HepG2 (cell line): ENCODE results near the gene RHEBL1. TPM values are rescaled to one million over a fixed set of nuclear protein-coding genes. Genes with fewer than 3 reads are reported as not detected.

Experiments
- AKAP8 ChIP-seq: sonication (generic); formaldehyde crosslinking; IDR thresholded peaks from 2 replicates; pipeline ENCODE4 v1.5.1; 2020; ENCODE audit warnings: mild to moderate bottlenecking, missing genetic modification reagents
- ARID4A ChIP-seq: sonication (generic); formaldehyde crosslinking; IDR thresholded peaks from 2 replicates; pipeline ENCODE4 v1.5.0; 2020; ENCODE audit warnings: mild to moderate bottlenecking, missing genetic modification reagents, borderline replicate concordance
- EEA1 ChIP-seq: sonication (generic); formaldehyde crosslinking; IDR thresholded peaks from 2 replicates; pipeline ENCODE4 v1.5.1; 2020; ENCODE audit warnings: mild to moderate bottlenecking, missing genetic modification reagents, borderline replicate concordance
- NFATC3 ChIP-seq: sonication (generic); formaldehyde crosslinking; IDR thresholded peaks from 2 replicates; pipeline ENCODE4 v1.5.1; 2020; ENCODE audit warnings: mild to moderate bottlenecking, missing genetic modification reagents
- PAXIP1 ChIP-seq: sonication (generic); formaldehyde crosslinking; conservative IDR thresholded peaks from 2 replicates; pipeline ENCODE4 v1.4.0; 2020; ENCODE audit warnings: mild to moderate bottlenecking, missing genetic modification reagents, moderate library complexity
- POLR2A ChIP-seq, 2 experiments: IDR thresholded peaks; 2 replicates each; pipeline ENCODE4 v1.6.1; 2011; ENCODE audit warnings: low read depth in 2 of 2, low read length in 2 of 2, mild to moderate bottlenecking in 1 of 2, moderate library complexity in 1 of 2; ENCODE audit not compliant: insufficient read depth in 1 of 2
- RCOR2 ChIP-seq: IDR thresholded peaks from 2 replicates; pipeline ENCODE4 v1.6.1; 2016; ENCODE audit warnings: missing biosample characterization, missing genetic modification reagents
- RFX3 ChIP-seq: IDR thresholded peaks from 2 replicates; pipeline ENCODE4 v1.6.1; 2016; ENCODE audit warnings: missing biosample characterization, missing genetic modification reagents
- ZMYM2 ChIP-seq: sonication (generic); formaldehyde crosslinking; IDR thresholded peaks from 2 replicates; pipeline ENCODE4 v1.8.0; 2022; ENCODE audit warnings: mild to moderate bottlenecking, missing genetic modification reagents
- ZNF441 ChIP-seq: sonication (generic); formaldehyde crosslinking; IDR thresholded peaks from 2 replicates; pipeline ENCODE4 v1.7.0; 2021; ENCODE audit warnings: missing genetic modification reagents, borderline replicate concordance
- ZNF589 ChIP-seq: sonication (generic); formaldehyde crosslinking; conservative IDR thresholded peaks from 2 replicates; pipeline ENCODE4 v1.8.0; 2022; ENCODE audit warnings: mild to moderate bottlenecking, moderate library complexity, missing genetic modification reagents
- ZNF703 ChIP-seq: sonication (generic); formaldehyde crosslinking; IDR thresholded peaks from 2 replicates; pipeline ENCODE4 v1.5.1; 2020; ENCODE audit warnings: missing genetic modification reagents, mild to moderate bottlenecking, moderate library complexity, borderline replicate concordance
- polyA plus RNA-seq, 8 experiments: library from polyadenylated mRNA; depleted of rRNA in 3 of 8; stranded (reverse) in 7 of 8; unstranded in 1 of 8; fragments of >200 nt; fragmentation: Illumina TruSeq in 4 of 8; extraction: Trizol in 4 of 8; gene quantifications; 2 replicates each; pipeline versions ENCODE4 v1.2.1 to v1.2.3, GENCODE V29; 2011 to 2016; ENCODE audit warnings: low read depth in 4 of 8, missing spikeins in 1 of 8, mixed read lengths in 1 of 8; ENCODE audit not compliant: insufficient read depth in 1 of 8
- total RNA-seq, 5 experiments: library from RNA; depleted of rRNA; stranded (reverse); fragments of >200 nt; fragmentation: Illumina TruSeq; extraction: Trizol; gene quantifications; 2 replicates each; pipeline ENCODE4 v1.2.3, GENCODE V29; 2016; ENCODE audit warnings: low read depth in 1 of 5
- TF ChIP-seq, protein P1 (sequence below): sonication (generic); formaldehyde crosslinking; IDR thresholded peaks from 2 replicates; pipeline ENCODE4 v1.4.0; 2020; ENCODE audit warnings: mild to moderate bottlenecking, missing genetic modification reagents
- TF ChIP-seq, protein P2 (sequence below): IDR thresholded peaks from 2 replicates; pipeline ENCODE4 v1.6.1; 2016; ENCODE audit warnings: low read depth, borderline replicate concordance
- TF ChIP-seq, protein P3 (sequence below): sonication (generic); formaldehyde crosslinking; IDR thresholded peaks from 2 replicates; pipeline ENCODE4 v1.4.0; 2020; ENCODE audit warnings: mild to moderate bottlenecking, missing genetic modification reagents
- TF ChIP-seq, protein P4 (sequence below): sonication (generic); formaldehyde crosslinking; IDR thresholded peaks from 2 replicates; pipeline ENCODE4 v1.4.0; 2020; ENCODE audit warnings: low read depth, mild to moderate bottlenecking, missing genetic modification reagents
- TF ChIP-seq, protein P5 (sequence below): sonication (generic); formaldehyde crosslinking; IDR thresholded peaks from 2 replicates; pipeline ENCODE4 v1.8.1; 2023; ENCODE audit warnings: mild to moderate bottlenecking, inconsistent platforms, moderate library complexity, missing genetic modification reagents, borderline replicate concordance

RHEBL1 gene
- total and polyA plus RNA-seq, 2 of the 13 experiments (the other 11 are each of a cell fraction or from before 2014, with no cell fraction given), result 1.4 to 2.5 TPM

DNA sequence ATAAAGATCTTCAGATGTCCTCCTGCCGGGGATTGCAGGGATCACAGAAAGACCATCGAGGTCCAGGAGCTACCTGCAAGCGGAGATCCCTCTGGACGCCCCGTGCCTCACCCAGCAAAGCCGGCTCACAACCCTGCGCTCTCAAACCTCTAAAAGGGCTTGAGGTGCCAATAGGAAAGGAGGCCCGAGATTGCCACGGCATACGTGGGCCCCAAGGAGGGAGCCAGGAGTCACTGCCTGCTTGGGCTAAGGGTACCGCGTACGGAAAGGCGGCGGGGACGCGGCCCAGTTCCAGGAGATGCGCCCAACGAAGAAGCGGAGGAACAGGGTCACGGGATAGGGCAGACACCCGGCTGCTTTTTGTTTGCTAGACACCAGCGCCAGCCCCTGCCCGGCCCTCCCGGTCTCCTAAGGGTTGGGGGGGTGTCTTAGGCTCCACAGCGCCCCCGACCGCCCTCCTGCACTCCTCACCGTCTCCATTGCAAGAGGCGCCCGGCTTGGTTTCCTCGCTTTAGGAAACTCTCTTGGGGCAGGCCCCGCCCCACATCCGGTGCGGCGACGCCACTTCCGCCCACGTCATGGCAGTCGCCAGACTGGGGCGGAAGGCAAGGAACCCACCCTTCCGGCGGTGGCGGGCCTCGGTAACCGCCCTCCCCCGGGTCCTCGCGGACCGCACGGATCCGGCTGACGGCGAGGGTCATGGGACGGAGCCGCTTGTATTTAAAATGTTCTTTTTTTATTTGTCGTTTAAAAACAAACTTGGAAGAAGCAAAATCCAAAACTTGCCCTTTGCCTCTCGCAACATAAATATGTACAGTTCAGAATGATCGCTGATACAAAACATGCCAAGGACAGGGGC lies 51.3 kb downstream of the RHEBL1 start, which contains the start of gene PRKAG1 (continued):
- TF ChIP-seq RCOR2 (no peak), ZNF441 (peak; percentile 85), EEA1 (CRISPR knock-in tag) (no peak), ARID4A (CRISPR knock-in tag) (peak; percentile 85), NFATC3 (no peak), RFX3 (CRISPR knock-in tag) (no peak), ZNF589 (no peak; the same call in 1 of the 2 replicates), PAXIP1 (CRISPR knock-in tag) (peak; percentile 24; the same call in 1 of the 2 replicates), ZNF703 (CRISPR knock-in tag) (no peak), ZMYM2 (no peak), POLR2A (IDR thresholded peaks at IDR 0.05; ENCODE audit: insufficient read depth in 1 of 2, low read depth in 2 of 2, low read length in 2 of 2) (peak; percentile 78 to 82), AKAP8 (CRISPR knock-in tag) (peak; percentile 94; the same call in 1 of the 2 replicates)
- TF ChIP-seq, protein P1, sequence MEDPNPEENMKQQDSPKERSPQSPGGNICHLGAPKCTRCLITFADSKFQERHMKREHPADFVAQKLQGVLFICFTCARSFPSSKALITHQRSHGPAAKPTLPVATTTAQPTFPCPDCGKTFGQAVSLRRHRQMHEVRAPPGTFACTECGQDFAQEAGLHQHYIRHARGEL (CRISPR knock-in tag), result no peak
- TF ChIP-seq, protein P2, sequence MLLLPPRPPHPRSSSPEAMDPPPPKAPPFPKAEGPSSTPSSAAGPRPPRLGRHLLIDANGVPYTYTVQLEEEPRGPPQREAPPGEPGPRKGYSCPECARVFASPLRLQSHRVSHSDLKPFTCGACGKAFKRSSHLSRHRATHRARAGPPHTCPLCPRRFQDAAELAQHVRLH (CRISPR knock-in tag), result peak; percentile 79; the same call in 1 of the 2 replicates
- TF ChIP-seq, protein P3, sequence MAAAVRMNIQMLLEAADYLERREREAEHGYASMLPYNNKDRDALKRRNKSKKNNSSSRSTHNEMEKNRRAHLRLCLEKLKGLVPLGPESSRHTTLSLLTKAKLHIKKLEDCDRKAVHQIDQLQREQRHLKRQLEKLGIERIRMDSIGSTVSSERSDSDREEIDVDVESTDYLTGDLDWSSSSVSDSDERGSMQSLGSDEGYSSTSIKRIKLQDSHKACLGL (CRISPR knock-in tag), result peak; percentile 68
- TF ChIP-seq, protein P4, sequence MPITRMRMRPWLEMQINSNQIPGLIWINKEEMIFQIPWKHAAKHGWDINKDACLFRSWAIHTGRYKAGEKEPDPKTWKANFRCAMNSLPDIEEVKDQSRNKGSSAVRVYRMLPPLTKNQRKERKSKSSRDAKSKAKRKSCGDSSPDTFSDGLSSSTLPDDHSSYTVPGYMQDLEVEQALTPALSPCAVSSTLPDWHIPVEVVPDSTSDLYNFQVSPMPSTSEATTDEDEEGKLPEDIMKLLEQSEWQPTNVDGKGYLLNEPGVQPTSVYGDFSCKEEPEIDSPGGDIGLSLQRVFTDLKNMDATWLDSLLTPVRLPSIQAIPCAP (CRISPR knock-in tag), result no peak
- TF ChIP-seq, protein P5, sequence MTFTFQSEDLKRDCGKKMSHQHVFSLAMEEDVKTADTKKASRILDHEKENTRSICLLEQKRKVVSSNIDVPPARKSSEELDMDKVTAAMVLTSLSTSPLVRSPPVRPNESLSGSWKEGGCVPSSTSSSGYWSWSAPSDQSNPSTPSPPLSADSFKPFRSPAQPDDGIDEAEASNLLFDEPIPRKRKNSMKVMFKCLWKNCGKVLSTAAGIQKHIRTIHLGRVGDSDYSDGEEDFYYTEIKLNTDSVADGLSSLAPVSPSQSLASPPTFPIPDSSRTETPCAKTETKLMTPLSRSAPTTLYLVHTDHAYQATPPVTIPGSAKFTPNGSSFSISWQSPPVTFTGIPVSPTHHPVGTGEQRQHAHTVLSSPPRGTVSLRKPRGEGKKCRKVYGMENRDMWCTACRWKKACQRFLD (CRISPR knock-in tag), result no peak
